Transverse colon (tissue), 4 donors: Measurements from ENCODE around the gene NECAB2.

Source experiments
- CTCF ChIP-seq, 5 experiments: fragments of 200-600 bp in 3 of 5; fragments of 450-650 bp in 2 of 5; sonication (generic) in 3 of 5; IDR thresholded peaks; 1 replicate in 2 of 5; 2 replicates in 3 of 5; pipeline ENCODE4 v1.5.1; 2016 to 2017; ENCODE audit warnings: antibody characterized with exemption in 5 of 5, inconsistent platforms in 3 of 5, mild to moderate bottlenecking in 2 of 5, moderate library complexity in 1 of 5
- EP300 ChIP-seq: sonication (generic); formaldehyde crosslinking; IDR thresholded peaks from one replicate; pipeline ENCODE4 v1.6.1; 2017; ENCODE audit warnings: antibody characterized with exemption, low read depth
- POLR2AphosphoS5 ChIP-seq, 3 donors: sonication (generic); formaldehyde crosslinking; IDR thresholded peaks; one replicate each; pipeline ENCODE4 v1.6.1; 2016; ENCODE audit warnings: antibody characterized with exemption in 3 of 3

GRCh38 chr16:83931556-83931955 lies 36.5 kb upstream of the NECAB2 start:
- TF ChIP-seq CTCF (IDR thresholded peaks at IDR 0.05) (no peak), POLR2AphosphoS5 (IDR thresholded peaks at IDR 0.05) (no peak), EP300 (no peak)
